ENCODE data around the gene OSBP2. TPM values are rescaled to one million over a fixed set of nuclear protein-coding genes. Genes with fewer than 3 reads are reported as not detected.

Gene OSBP2
- total and polyA plus RNA-seq, 4 donors = 1.1 to 12.3 (median 2.6) TPM

GRCh38 chr22:30742291-30743256 lies 47.9 kb downstream of the OSBP2 start:
- no peak for ATAC-seq (ENCODE audit: insufficient read depth, low FRiP score)
- H3K36me3 ChIP-seq (ENCODE audit: control insufficient read depth in 4 of 4, insufficient read depth in 4 of 4, low read length in 4 of 4) = no peaks in the 10 kb centered on the region
- TF ChIP-seq, protein P1, sequence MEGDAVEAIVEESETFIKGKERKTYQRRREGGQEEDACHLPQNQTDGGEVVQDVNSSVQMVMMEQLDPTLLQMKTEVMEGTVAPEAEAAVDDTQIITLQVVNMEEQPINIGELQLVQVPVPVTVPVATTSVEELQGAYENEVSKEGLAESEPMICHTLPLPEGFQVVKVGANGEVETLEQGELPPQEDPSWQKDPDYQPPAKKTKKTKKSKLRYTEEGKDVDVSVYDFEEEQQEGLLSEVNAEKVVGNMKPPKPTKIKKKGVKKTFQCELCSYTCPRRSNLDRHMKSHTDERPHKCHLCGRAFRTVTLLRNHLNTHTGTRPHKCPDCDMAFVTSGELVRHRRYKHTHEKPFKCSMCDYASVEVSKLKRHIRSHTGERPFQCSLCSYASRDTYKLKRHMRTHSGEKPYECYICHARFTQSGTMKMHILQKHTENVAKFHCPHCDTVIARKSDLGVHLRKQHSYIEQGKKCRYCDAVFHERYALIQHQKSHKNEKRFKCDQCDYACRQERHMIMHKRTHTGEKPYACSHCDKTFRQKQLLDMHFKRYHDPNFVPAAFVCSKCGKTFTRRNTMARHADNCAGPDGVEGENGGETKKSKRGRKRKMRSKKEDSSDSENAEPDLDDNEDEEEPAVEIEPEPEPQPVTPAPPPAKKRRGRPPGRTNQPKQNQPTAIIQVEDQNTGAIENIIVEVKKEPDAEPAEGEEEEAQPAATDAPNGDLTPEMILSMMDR (IDR thresholded peaks at IDR 0.05; ENCODE audit: control extremely low read depth, extremely low read depth) = no peak
- H3K27me3 ChIP-seq (ENCODE audit: control insufficient read depth in 3 of 3, insufficient read depth in 3 of 3, low read length in 2 of 3) = no peaks in the 10 kb centered on the region
- WGBS, 2 donors = 80 to 93% methylated on average over 6 of the region's 6 CpGs
- no peaks in the 10 kb centered on the region for H3K9me3 ChIP-seq (ENCODE audit: control insufficient read depth in 4 of 4, insufficient read depth in 3 of 4, low read length in 3 of 4)
- no peak for DNase-seq
- H3K4me1 ChIP-seq (ENCODE audit: control insufficient read depth in 5 of 5, insufficient read depth in 5 of 5, low read length in 5 of 5) = peaks cover 0 to 5% (median 0%) of the 10 kb centered on the region in 5 donors
- H3K4me3 ChIP-seq = no peak overlapping the region
- H3K9ac ChIP-seq (ENCODE audit: insufficient read depth in 1 of 2, low read length in 2 of 2) = no peak overlapping the region
- no peak overlapping the region for H3K27ac ChIP-seq (ENCODE audit: low read depth in 1 of 2, low read length in 1 of 2)

GRCh38 chr22:30743257-30744020 lies 48.8 kb downstream of the OSBP2 start:
- TF ChIP-seq, protein P1 (IDR thresholded peaks at IDR 0.05; ENCODE audit: control extremely low read depth, extremely low read depth) = no peak
- no peak overlapping the region for H3K4me3 ChIP-seq
- no peak for DNase-seq
- H3K9ac ChIP-seq (ENCODE audit: insufficient read depth in 1 of 2, low read length in 2 of 2) = no peak overlapping the region
- H3K4me1 ChIP-seq (ENCODE audit: control insufficient read depth in 5 of 5, insufficient read depth in 5 of 5, low read length in 5 of 5) = peaks cover 0 to 5% (median 0%) of the 10 kb centered on the region in 5 donors
- no peaks in the 10 kb centered on the region for H3K27me3 ChIP-seq (ENCODE audit: control insufficient read depth in 3 of 3, insufficient read depth in 3 of 3, low read length in 2 of 3)
- no peaks in the 10 kb centered on the region for H3K36me3 ChIP-seq (ENCODE audit: control insufficient read depth in 4 of 4, insufficient read depth in 4 of 4, low read length in 4 of 4)
- WGBS, 2 donors = 50 to 61% methylated on average over 10 of the region's 10 CpGs
- H3K27ac ChIP-seq (ENCODE audit: low read depth in 1 of 2, low read length in 1 of 2) = no peak overlapping the region
- H3K9me3 ChIP-seq (ENCODE audit: control insufficient read depth in 4 of 4, insufficient read depth in 3 of 4, low read length in 3 of 4) = no peaks in the 10 kb centered on the region
- no peak for ATAC-seq (ENCODE audit: insufficient read depth, low FRiP score)

GRCh38 chr22:30744224-30744623 lies 49.5 kb downstream of the OSBP2 start:
- Histone ChIP-seq H3K4me3 (no peak overlapping the region), H3K4me1 (ENCODE audit: control insufficient read depth in 5 of 5, insufficient read depth in 5 of 5, low read length in 5 of 5) (peaks cover 0 to 5% (median 0%) of the 10 kb centered on the region in 5 donors), H3K27me3 (ENCODE audit: control insufficient read depth in 3 of 3, insufficient read depth in 3 of 3, low read length in 2 of 3) (no peaks in the 10 kb centered on the region), H3K9me3 (ENCODE audit: control insufficient read depth in 4 of 4, insufficient read depth in 3 of 4, low read length in 3 of 4) (no peaks in the 10 kb centered on the region), H3K36me3 (ENCODE audit: control insufficient read depth in 4 of 4, insufficient read depth in 4 of 4, low read length in 4 of 4) (no peaks in the 10 kb centered on the region), H3K27ac (ENCODE audit: low read depth in 1 of 2, low read length in 1 of 2) (no peak overlapping the region), H3K9ac (ENCODE audit: insufficient read depth in 1 of 2, low read length in 2 of 2) (no peak overlapping the region)
- ATAC-seq (ENCODE audit: insufficient read depth, low FRiP score) (no peak), DNase-seq (no peak)
- TF ChIP-seq, protein P1 (IDR thresholded peaks at IDR 0.05; ENCODE audit: control extremely low read depth, extremely low read depth) = no peak
- 51 to 59% methylated on average over 3 of the region's 3 CpGs for WGBS, 2 donors

Data from lung (tissue), 12 donors.